ENCODE measurements around the gene ZNF787. TPM values are rescaled to one million over a fixed set of nuclear protein-coding genes. Genes with fewer than 3 reads are reported as not detected.

ZNF787 gene
- total RNA-seq, 4 donors from 2014 or later: 9.6 to 16.3 (median 14.3) TPM

GRCh38 chr19:56097776-56098175, 23.3 kb downstream of the ZNF787 start:
- H3K9me3 ChIP-seq: no peaks in the 10 kb centered on the region
- TF ChIP-seq, protein P1, sequence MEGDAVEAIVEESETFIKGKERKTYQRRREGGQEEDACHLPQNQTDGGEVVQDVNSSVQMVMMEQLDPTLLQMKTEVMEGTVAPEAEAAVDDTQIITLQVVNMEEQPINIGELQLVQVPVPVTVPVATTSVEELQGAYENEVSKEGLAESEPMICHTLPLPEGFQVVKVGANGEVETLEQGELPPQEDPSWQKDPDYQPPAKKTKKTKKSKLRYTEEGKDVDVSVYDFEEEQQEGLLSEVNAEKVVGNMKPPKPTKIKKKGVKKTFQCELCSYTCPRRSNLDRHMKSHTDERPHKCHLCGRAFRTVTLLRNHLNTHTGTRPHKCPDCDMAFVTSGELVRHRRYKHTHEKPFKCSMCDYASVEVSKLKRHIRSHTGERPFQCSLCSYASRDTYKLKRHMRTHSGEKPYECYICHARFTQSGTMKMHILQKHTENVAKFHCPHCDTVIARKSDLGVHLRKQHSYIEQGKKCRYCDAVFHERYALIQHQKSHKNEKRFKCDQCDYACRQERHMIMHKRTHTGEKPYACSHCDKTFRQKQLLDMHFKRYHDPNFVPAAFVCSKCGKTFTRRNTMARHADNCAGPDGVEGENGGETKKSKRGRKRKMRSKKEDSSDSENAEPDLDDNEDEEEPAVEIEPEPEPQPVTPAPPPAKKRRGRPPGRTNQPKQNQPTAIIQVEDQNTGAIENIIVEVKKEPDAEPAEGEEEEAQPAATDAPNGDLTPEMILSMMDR (IDR thresholded peaks at IDR 0.05): no peak
- peaks cover 52% of the 10 kb centered on the region for H3K36me3 ChIP-seq
- DNase-seq (ENCODE audit: low spot score in 2 of 2): no peak
- H3K27ac ChIP-seq: no peak overlapping the region
- WGBS: 75% methylated on average over 1 of the region's 7 CpGs
- H3K27me3 ChIP-seq: no peaks in the 10 kb centered on the region
- no peaks in the 10 kb centered on the region for H3K4me1 ChIP-seq
- no peak overlapping the region for H3K4me3 ChIP-seq

GRCh38 chr19:56097306-56097705, 23.8 kb downstream of the ZNF787 start:
- TF ChIP-seq EP300 (IDR thresholded peaks at IDR 0.05) (no peak), POLR2A (IDR thresholded peaks at IDR 0.05) (no peak), POLR2AphosphoS5 (IDR thresholded peaks at IDR 0.05) (no peak)
- TF ChIP-seq, protein P1 (IDR thresholded peaks at IDR 0.05): no peak
- Histone ChIP-seq H3K27me3 (no peaks in the 10 kb centered on the region), H3K4me3 (no peak overlapping the region), H3K27ac (no peak overlapping the region), H3K4me1 (no peaks in the 10 kb centered on the region), H3K36me3 (peaks cover 47% of the 10 kb centered on the region), H3K9me3 (no peaks in the 10 kb centered on the region)
- 77% methylated on average over 23 of the region's 23 CpGs for WGBS
- DNase-seq (ENCODE audit: low spot score in 2 of 2): no peak

GRCh38 chr19:56096665-56097064, 24.4 kb downstream of the ZNF787 start:
- Histone ChIP-seq H3K4me3 (no peak overlapping the region), H3K36me3 (peaks cover 41% of the 10 kb centered on the region), H3K27me3 (no peaks in the 10 kb centered on the region), H3K4me1 (no peaks in the 10 kb centered on the region), H3K9me3 (no peaks in the 10 kb centered on the region), H3K27ac (no peak overlapping the region)
- DNase-seq (ENCODE audit: low spot score in 2 of 2): no peak
- TF ChIP-seq, protein P1 (IDR thresholded peaks at IDR 0.05): no peak
- no peak for TF ChIP-seq EP300 (IDR thresholded peaks at IDR 0.05)
- no peak for TF ChIP-seq POLR2AphosphoS5 (IDR thresholded peaks at IDR 0.05)
- TF ChIP-seq POLR2A (IDR thresholded peaks at IDR 0.05): no peak
- WGBS: 85% methylated on average over 13 of the region's 13 CpGs

DNA sequence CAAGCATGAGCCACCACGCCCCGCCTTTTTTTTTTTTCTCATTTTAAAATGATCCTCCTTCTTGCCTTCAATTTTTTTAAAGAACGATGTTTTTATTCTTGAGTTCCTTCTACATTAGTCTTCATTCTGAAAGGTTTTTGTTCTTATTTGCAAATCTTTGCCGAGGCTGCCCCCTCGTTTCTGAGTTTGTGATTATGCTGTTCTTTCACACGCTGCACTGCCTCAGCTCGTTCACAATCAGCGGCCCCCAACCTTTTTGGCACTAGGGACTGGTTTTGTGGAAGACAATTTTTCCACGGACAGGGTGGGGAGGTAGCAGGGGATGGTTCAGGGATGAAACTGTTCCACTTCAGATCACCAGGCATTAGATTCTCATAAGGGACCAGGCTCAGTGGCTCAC, 26.6 kb downstream of the ZNF787 start:
- Histone ChIP-seq H3K27me3 (no peaks in the 10 kb centered on the region), H3K27ac (no peak overlapping the region), H3K4me3 (no peak overlapping the region), H3K4me1 (peaks cover 17% of the 10 kb centered on the region), H3K36me3 (peaks cover 25% of the 10 kb centered on the region), H3K9me3 (no peaks in the 10 kb centered on the region)
- WGBS: 93% methylated on average over 9 of the region's 9 CpGs
- TF ChIP-seq EP300 (IDR thresholded peaks at IDR 0.05) (no peak), POLR2AphosphoS5 (IDR thresholded peaks at IDR 0.05) (no peak), POLR2A (IDR thresholded peaks at IDR 0.05) (no peak)
- TF ChIP-seq, protein P1 (IDR thresholded peaks at IDR 0.05): no peak
- no peak for DNase-seq (ENCODE audit: low spot score in 2 of 2)

- Histone ChIP-seq H3K36me3 (peaks cover 33% of the 10 kb centered on the region), H3K9me3 (no peaks in the 10 kb centered on the region), H3K4me1 (peaks cover 17% of the 10 kb centered on the region), H3K4me3 (no peak overlapping the region), H3K27me3 (no peaks in the 10 kb centered on the region), H3K27ac (no peak overlapping the region)
- peak in 1 of 2 donors; percentile 33 for DNase-seq (ENCODE audit: low spot score in 2 of 2)
- WGBS: 96% methylated on average over 32 of the region's 32 CpGs
- TF ChIP-seq, protein P1 (IDR thresholded peaks at IDR 0.05): no peak
- no peak for TF ChIP-seq POLR2A (IDR thresholded peaks at IDR 0.05)
- no peak for TF ChIP-seq EP300 (IDR thresholded peaks at IDR 0.05)
- TF ChIP-seq POLR2AphosphoS5 (IDR thresholded peaks at IDR 0.05): no peak
Observed at GRCh38 chr19:56092685-56093631, 28.1 kb downstream of the ZNF787 start.
